IMR-90 (cell line): ENCODE results near the gene AAMDC. TPM values are rescaled to one million over a fixed set of nuclear protein-coding genes. Genes with fewer than 3 reads are reported as not detected.

Source experiments
- ATAC-seq: fragments of 200-7000 bp; cut with Tn5 transposase; 2 replicates; pipeline ENCODE4 v1.9.1; 2020; ENCODE audit warnings: low read depth, mild to moderate bottlenecking, moderate library complexity
- BruUV-seq: library from RNA; stranded (reverse); fragments of 400-500 nt; replicated peaks from 2 replicates; lab custom pipeline; 2021; lab: Mats Ljungman, UMichigan
- CTCF ChIA-PET: fragments of 300-600 bp; formaldehyde crosslinking; extraction: SDS; loops from one replicate; lab custom pipeline; 2021; ENCODE audit warnings: antibody characterized with exemption; lab: Yijun Ruan, JAX
- POLR2A ChIA-PET: fragments of 300-600 bp; sonication (Branson Sonifier 250); formaldehyde crosslinking; loops from one replicate; lab custom pipeline; 2022; ENCODE audit warnings: antibody characterized with exemption; ENCODE audit not compliant: unreplicated experiment; lab: Charles Lee
- DNase-seq: peaks from one replicate; pipeline ENCODE4 v3.0.0; 2013
- H2AFZ ChIP-seq: replicated peaks from 2 replicates; pipeline ENCODE3; 2013; ENCODE audit warnings: low read length, mild to moderate bottlenecking; ENCODE audit not compliant: poor library complexity
- H2AK5ac ChIP-seq: 2 replicates; pipeline ENCODE4 v1.6.1; 2013; ENCODE audit warnings: low read depth, low read length, inconsistent platforms
- H2AK9ac ChIP-seq: replicated peaks from 2 replicates; pipeline ENCODE3; 2013; ENCODE audit warnings: mild to moderate bottlenecking, low read depth, low read length, moderate library complexity; ENCODE audit not compliant: poor library complexity
- H2BK120ac ChIP-seq: 2 replicates; pipeline ENCODE4 v1.6.1; 2013; ENCODE audit warnings: low read depth, low read length, inconsistent platforms
- H2BK15ac ChIP-seq: 3 replicates; pipeline ENCODE4 v1.6.1; 2013; ENCODE audit warnings: low read depth, low read length, inconsistent platforms
- H2BK20ac ChIP-seq: 2 replicates; pipeline ENCODE4 v1.6.1; 2013; ENCODE audit warnings: low read depth, mild to moderate bottlenecking, inconsistent platforms, low read length, moderate library complexity
- H2BK5ac ChIP-seq: 2 replicates; pipeline ENCODE4 v1.6.1; 2013; ENCODE audit warnings: mild to moderate bottlenecking, low read depth, low read length, inconsistent platforms; ENCODE audit not compliant: poor library complexity, severe bottlenecking
- H3K14ac ChIP-seq: replicated peaks from 2 replicates; pipeline ENCODE4 v1.6.1; 2013; ENCODE audit warnings: low read depth, low read length, inconsistent platforms
- H3K18ac ChIP-seq: 2 replicates; pipeline ENCODE4 v1.6.1; 2013; ENCODE audit warnings: low read depth, low read length, control low read depth
- H3K23ac ChIP-seq: 2 replicates; pipeline ENCODE4 v1.6.1; 2013; ENCODE audit warnings: low read depth, low read length, inconsistent platforms
- H3K27ac ChIP-seq: 2 replicates; pipeline ENCODE4 v1.5.1; 2013; ENCODE audit warnings: mild to moderate bottlenecking, control low read depth, low read length; ENCODE audit not compliant: insufficient read depth
- H3K27me3 ChIP-seq: 2 replicates; pipeline ENCODE4 v1.6.1; 2013; ENCODE audit warnings: low read length; ENCODE audit not compliant: control insufficient read depth, insufficient read depth
- H3K36me3 ChIP-seq: 2 replicates; pipeline ENCODE4 v1.6.1; 2013; ENCODE audit warnings: low read length, mixed read lengths; ENCODE audit not compliant: control insufficient read depth, insufficient read depth
- H3K4ac ChIP-seq: 2 replicates; pipeline ENCODE4 v1.6.1; 2013; ENCODE audit warnings: low read depth, low read length, inconsistent platforms
- H3K4me1 ChIP-seq: 2 replicates; pipeline ENCODE4 v1.6.1; 2013; ENCODE audit warnings: low read length, mixed read lengths; ENCODE audit not compliant: control insufficient read depth, insufficient read depth
- H3K4me2 ChIP-seq: 2 replicates; pipeline ENCODE4 v1.6.1; 2013; ENCODE audit warnings: low read depth, mild to moderate bottlenecking, control low read depth, low read length, moderate library complexity
- H3K4me3 ChIP-seq: 2 replicates; pipeline ENCODE4 v1.5.1; 2013; ENCODE audit warnings: low read depth, mild to moderate bottlenecking, control low read depth, low read length, moderate library complexity; ENCODE audit not compliant: insufficient read depth
- H3K56ac ChIP-seq: 2 replicates; pipeline ENCODE4 v1.6.1; 2013; ENCODE audit warnings: low read length, inconsistent platforms; ENCODE audit not compliant: insufficient read depth; ENCODE audit errors: extremely low read depth
- H3K79me1 ChIP-seq, 2 experiments: 2 replicates each; pipeline ENCODE4 v1.6.1; 2013; ENCODE audit warnings: low read length in 2 of 2, inconsistent platforms in 1 of 2, low read depth in 1 of 2
- H3K9ac ChIP-seq: 2 replicates; pipeline ENCODE4 v1.6.1; 2013; ENCODE audit warnings: low read depth, low read length, control low read depth
- H3K9me1 ChIP-seq: 2 replicates; pipeline ENCODE4 v1.6.1; 2013; ENCODE audit warnings: low read length, inconsistent platforms; ENCODE audit not compliant: insufficient read depth
- H3K9me3 ChIP-seq: 2 replicates; pipeline ENCODE4 v1.6.1; 2013; ENCODE audit warnings: low read length; ENCODE audit not compliant: control insufficient read depth, insufficient read depth
- H4K20me1 ChIP-seq: 2 replicates; pipeline ENCODE4 v1.6.1; 2013; ENCODE audit warnings: low read length, inconsistent platforms; ENCODE audit not compliant: insufficient read depth
- H4K5ac ChIP-seq: 2 replicates; pipeline ENCODE4 v1.6.1; 2013; ENCODE audit warnings: mild to moderate bottlenecking, low read depth, low read length, control low read depth
- H4K8ac ChIP-seq, 2 experiments: 2 replicates each; pipeline ENCODE4 v1.6.1; 2013; ENCODE audit warnings: low read depth in 2 of 2, low read length in 2 of 2, control low read depth in 1 of 2, inconsistent platforms in 1 of 2
- H4K91ac ChIP-seq: 2 replicates; pipeline ENCODE4 v1.6.1; 2013; ENCODE audit warnings: low read depth, low read length, inconsistent platforms; ENCODE audit not compliant: insufficient read depth
- CHD1 ChIP-seq: IDR thresholded peaks from 2 replicates; pipeline ENCODE4 v1.6.1; 2012; ENCODE audit warnings: low read depth, low read length, improper control_type of control experiment
- ELK1 ChIP-seq: fragments of 150-350 bp; IDR thresholded peaks from 2 replicates; pipeline ENCODE4 v1.6.1; 2016; ENCODE audit warnings: low read depth, mild to moderate bottlenecking, low read length, moderate library complexity, borderline replicate concordance
- FOS ChIP-seq: fragments of 150-350 bp; IDR thresholded peaks from 2 replicates; pipeline ENCODE4 v1.6.1; 2016; ENCODE audit warnings: low read depth, low read length
- MAFK ChIP-seq: IDR thresholded peaks from 2 replicates; pipeline ENCODE4 v1.6.1; 2012; ENCODE audit warnings: low read depth, low read length, improper control_type of control experiment
- MAZ ChIP-seq: IDR thresholded peaks from 2 replicates; pipeline ENCODE4 v1.6.1; 2012; ENCODE audit warnings: low read depth, mild to moderate bottlenecking, low read length, improper control_type of control experiment, moderate library complexity, borderline replicate concordance
- MXI1 ChIP-seq: IDR thresholded peaks from 2 replicates; pipeline ENCODE4 v1.6.1; 2012; ENCODE audit warnings: low read depth, mild to moderate bottlenecking, low read length, moderate library complexity, borderline replicate concordance
- RAD21 ChIP-seq: IDR thresholded peaks from 2 replicates; pipeline ENCODE4 v1.6.1; 2012; ENCODE audit warnings: low read length, improper control_type of control experiment
- RCOR1 ChIP-seq: IDR thresholded peaks from 2 replicates; pipeline ENCODE4 v1.6.1; 2012; ENCODE audit warnings: mild to moderate bottlenecking, low read length, improper control_type of control experiment; ENCODE audit not compliant: insufficient replicate concordance
- WGBS, 2 experiments: methylation state at CpG; one replicate each; pipeline versions ENCODE4 v1.1.5 to v1.1.7; 2013; ENCODE audit warnings: missing lambda C conversion rate in 2 of 2; ENCODE audit not compliant: insufficient read length in 1 of 2; ENCODE audit errors: extremely low coverage in 2 of 2; 5-methylcytosine and 5-hydroxymethylcytosine counted together
- dilution Hi-C: fragments of 300-500 bp; cut with HindIII; formaldehyde crosslinking; loops from one replicate; pipeline ENCODE4 v1.14.3; 2018; ENCODE audit warnings: low sequenced_read_pairs; ENCODE audit not compliant: unreplicated experiment
- in situ Hi-C: fragments of 300-500 bp; cut with MboI; formaldehyde crosslinking; loops from 3 replicates; pipeline ENCODE4 v1.14.3; 2019; ENCODE audit warnings: low sequenced_read_pairs, inconsistent platforms, mixed read lengths
- intact Hi-C: fragments of 100-400 bp; cut with micrococcal nuclease; formaldehyde crosslinking; loops from 2 replicates; pipeline ENCODE4 v1.10.0; 2022
- polyA plus RNA-seq, 3 experiments: library from polyadenylated mRNA; depleted of rRNA; stranded (reverse); fragments of >200 nt; gene quantifications; 2 replicates each; pipeline ENCODE4 v1.2.3, GENCODE V29; 2012; ENCODE audit warnings: low replicate concordance in 1 of 3
- total RNA-seq: library from RNA; depleted of rRNA; stranded (reverse); fragments of >200 nt; gene quantifications from 2 replicates; pipeline ENCODE4 v1.2.3, GENCODE V29; 2012
- TF ChIP-seq, protein P1 (sequence below): fragments of 150-350 bp; IDR thresholded peaks from 2 replicates; pipeline ENCODE4 v1.6.1; 2017; ENCODE audit warnings: mild to moderate bottlenecking, antibody characterized with exemption, low read length, low read depth

AAMDC gene
- total and polyA plus RNA-seq, 2 of the 4 experiments (the other 2 are of a cell fraction) = 15.8 to 47.6 TPM

DNA sequence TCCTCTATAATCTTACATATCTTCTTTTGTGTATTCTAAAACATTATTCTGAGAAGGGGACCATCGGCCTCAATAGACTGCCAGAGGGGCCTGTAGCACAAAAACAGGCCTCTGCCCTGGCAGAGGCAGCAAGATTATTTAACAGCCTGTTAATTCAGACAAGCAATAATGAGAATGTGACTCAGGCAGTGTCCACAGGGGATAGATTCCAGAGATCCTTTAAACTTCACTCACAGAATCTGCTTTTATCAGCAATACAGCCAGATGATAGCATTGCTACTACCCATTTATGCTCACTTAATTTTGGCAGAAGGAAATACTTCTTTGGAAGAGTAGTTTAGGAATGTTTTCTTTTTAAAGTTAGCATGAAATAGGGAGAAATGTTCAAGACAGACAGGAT lies 44.9 kb downstream of the AAMDC start:
- H4K8ac ChIP-seq = no peak overlapping the region
- CTCF ChIA-PET = no interaction called here

More for the DNA sequence above, 44.9 kb downstream of the AAMDC start:
- in situ Hi-C loops = no loop called here
- intact Hi-C loops = no loop called here
- Histone ChIP-seq H2BK5ac (no peak overlapping the region), H2BK120ac (no peak overlapping the region), H2BK20ac (no peak overlapping the region), H2AK9ac (no peak overlapping the region), H3K4me3 (no peak overlapping the region), H3K36me3 (peaks cover 6% of the 10 kb centered on the region), H4K91ac (no peak overlapping the region), H3K4me1 (no peaks in the 10 kb centered on the region; the same call in 1 of the 2 replicates), H3K79me1 (peaks cover 0 to 7% of the 10 kb centered on the region in 2 experiments; a peak in 2 of 4 replicates), H3K4ac (no peak overlapping the region), H3K14ac (no peak overlapping the region), H3K18ac (no peak overlapping the region), H3K56ac (no peak overlapping the region), H3K9ac (no peak overlapping the region), H3K9me3 (no peaks in the 10 kb centered on the region), H3K27me3 (no peaks in the 10 kb centered on the region), H2AK5ac (no peak overlapping the region), H3K9me1 (0 out of 2 replicates have a peak, but pooled peaks cover 4% of the 10 kb centered on the region), H3K27ac (no peak overlapping the region), H3K23ac (no peak overlapping the region), H3K4me2 (no peak overlapping the region), H2AFZ (no peak overlapping the region), H2BK15ac (no peak overlapping the region), H4K5ac (no peak overlapping the region), H4K20me1 (no peaks in the 10 kb centered on the region)
- dilution Hi-C loops = no loop called here
- TF ChIP-seq, protein P1, sequence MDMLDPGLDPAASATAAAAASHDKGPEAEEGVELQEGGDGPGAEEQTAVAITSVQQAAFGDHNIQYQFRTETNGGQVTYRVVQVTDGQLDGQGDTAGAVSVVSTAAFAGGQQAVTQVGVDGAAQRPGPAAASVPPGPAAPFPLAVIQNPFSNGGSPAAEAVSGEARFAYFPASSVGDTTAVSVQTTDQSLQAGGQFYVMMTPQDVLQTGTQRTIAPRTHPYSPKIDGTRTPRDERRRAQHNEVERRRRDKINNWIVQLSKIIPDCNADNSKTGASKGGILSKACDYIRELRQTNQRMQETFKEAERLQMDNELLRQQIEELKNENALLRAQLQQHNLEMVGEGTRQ = no peak
- TF ChIP-seq MAFK = no peak
- no peak for TF ChIP-seq RCOR1
- TF ChIP-seq CHD1 = no peak
- no peak for TF ChIP-seq FOS
- TF ChIP-seq ELK1 = no peak
- no peak for TF ChIP-seq MXI1
- TF ChIP-seq RAD21 = no peak
- no peak for TF ChIP-seq MAZ
- peak; percentile 81 for ATAC-seq
- no TSS peak for BruUV-seq
- peak; percentile 32 for DNase-seq
- POLR2A ChIA-PET = no interaction called here
- no CpG with 5 or more reads among the region's 1 CpG for WGBS, 2 experiments
